HG02759 (cell line): ENCODE results near the gene FOXD3.
"Not testable (repeated sequence)": the region's sequence is repeated elsewhere in the genome, so short reads cannot be mapped to it uniquely, and the experiment has no call there.

Source experiments
- ATAC-seq: cut with Tn5 transposase; IDR thresholded peaks from one replicate; pipeline ENCODE4 v1.9.1; 2021; ENCODE audit warnings: mild to moderate bottlenecking, moderate library complexity; ENCODE audit not compliant: unreplicated experiment

FOXD3 gene

GRCh38 chr1:63356234-63356633 lies 33.9 kb downstream of the FOXD3 start:
- ATAC-seq, result not testable (repeated sequence)

- no peak for ATAC-seq
Measured at GRCh38 chr1:63359561-63359960, 37.2 kb downstream of the FOXD3 start.

GRCh38 chr1:63362073-63362472 lies 39.7 kb downstream of the FOXD3 start:
- no peak for ATAC-seq

GRCh38 chr1:63362578-63362977 lies 40.2 kb downstream of the FOXD3 start:
- no peak for ATAC-seq

GRCh38 chr1:63363014-63363413 lies 40.6 kb downstream of the FOXD3 start:
- no peak for ATAC-seq

- no peak for ATAC-seq
Measured at GRCh38 chr1:63366908-63367214, 44.5 kb downstream of the FOXD3 start.

- peak; percentile 94 for ATAC-seq
Measured at GRCh38 chr1:63367215-63368103, 45.1 kb downstream of the FOXD3 start, which contains the start of gene ALG6. Gene ALG6, plus strand, starts transcription at chr1:63367627. Its CDS starts 3,351 bp downstream, at chr1:63370978.

- no peak for ATAC-seq
Measured at GRCh38 chr1:63368131-63368530, 45.8 kb downstream of the FOXD3 start.
